HFF-Myc (cell line): ENCODE data around the gene CAPS.

Experiments used
- DNase-seq: peaks from one replicate; pipeline ENCODE4 v3.0.0-alpha.2; 2011; ENCODE audit warnings: low read depth; ENCODE audit errors: extremely low read depth
- H3K4me3 ChIP-seq: replicated peaks from 2 replicates; pipeline ENCODE4 v1.5.1; 2011; ENCODE audit warnings: low read depth, mild to moderate bottlenecking, control low read depth, low read length
- CTCF ChIP-seq: IDR thresholded peaks from 2 replicates; pipeline ENCODE4 v1.5.1; 2012; ENCODE audit warnings: mild to moderate bottlenecking, low read depth, low read length, control low read depth; ENCODE audit errors: missing control alignments

Gene CAPS

GRCh38 chr19:5943623-5944022 is 29.6 kb downstream of the CAPS start:
- TF ChIP-seq CTCF, result no peak
- DNase-seq, result no peak
- no peak overlapping the region for H3K4me3 ChIP-seq

- no peak for TF ChIP-seq CTCF
- H3K4me3 ChIP-seq, result no peak overlapping the region
- DNase-seq, result no peak
Observed at GRCh38 chr19:5947435-5947834, 33.4 kb downstream of the CAPS start.

- no peak overlapping the region for H3K4me3 ChIP-seq
- no peak for DNase-seq
- TF ChIP-seq CTCF, result no peak
Observed at GRCh38 chr19:5948752-5949564, 34.9 kb downstream of the CAPS start.

- no peak overlapping the region for H3K4me3 ChIP-seq
- no peak for DNase-seq
Observed at GRCh38 chr19:5949792-5950305, 35.8 kb downstream of the CAPS start.

GRCh38 chr19:5950741-5951140 is 36.7 kb downstream of the CAPS start:
- H3K4me3 ChIP-seq, result no peak overlapping the region
- no peak for DNase-seq

More at GRCh38 chr19:5949792-5950305, 35.8 kb downstream of the CAPS start:
- TF ChIP-seq CTCF, result no peak

GRCh38 chr19:5951338-5951861 is 37.3 kb downstream of the CAPS start:
- H3K4me3 ChIP-seq, result no peak overlapping the region
- no peak for DNase-seq
- no peak for TF ChIP-seq CTCF

More at GRCh38 chr19:5950741-5951140, 36.7 kb downstream of the CAPS start:
- TF ChIP-seq CTCF, result no peak
